Renal cortical epithelial cell (primary cell): ENCODE measurements around the gene CNOT3. TPM values are rescaled to one million over a fixed set of nuclear protein-coding genes. Genes with fewer than 3 reads are reported as not detected.
"Not testable (repeated sequence)": the region's sequence is repeated elsewhere in the genome, so short reads cannot be mapped to it uniquely, and the experiment has no call there.

Experiments
- DNase-seq: peaks from one replicate; pipeline ENCODE4 v3.0.0-alpha.2; 2011; ENCODE audit warnings: low read depth
- total RNA-seq: library from RNA; depleted of rRNA; stranded (reverse); fragments of >200 nt; gene quantifications from 2 replicates; pipeline ENCODE4 v1.2.3, GENCODE V29; 2014

Gene CNOT3
- total RNA-seq, result 8.5 and 50.0 TPM in 2 replicates

GRCh38 chr19:54137699-54138488 is at the start of gene CNOT3:
Gene CNOT3, plus strand, starts transcription at chr19:54137762. Its CDS starts 5,217 bp downstream, at chr19:54142979.
- DNase-seq, result no peak

GRCh38 chr19:54094426-54095000 is 43.0 kb upstream of the CNOT3 start:
- DNase-seq, result no peak

GRCh38 chr19:54095136-54095858 is 42.3 kb upstream of the CNOT3 start:
- no peak for DNase-seq

GRCh38 chr19:54095859-54096616 is 41.5 kb upstream of the CNOT3 start:
- DNase-seq, result not testable (repeated sequence)

- DNase-seq, result peak; percentile 12
Observed at GRCh38 chr19:54096617-54097106, 40.9 kb upstream of the CNOT3 start.

GRCh38 chr19:54099190-54099902 is 38.2 kb upstream of the CNOT3 start:
- DNase-seq, result no peak

- not testable (repeated sequence) for DNase-seq
Observed at GRCh38 chr19:54099903-54100255, 37.7 kb upstream of the CNOT3 start.

GRCh38 chr19:54100561-54100960 is 37.0 kb upstream of the CNOT3 start, which contains the start of gene OSCAR:
Gene OSCAR, minus strand, starts transcription at chr19:54100803. Its CDS starts 11 bp downstream, at chr19:54100792.
- no peak for DNase-seq

- peak; percentile 94 for DNase-seq
Observed at GRCh38 chr19:54102421-54103169, 35.0 kb upstream of the CNOT3 start, which contains the start of gene NDUFA3. Gene NDUFA3, plus strand, starts transcription at chr19:54102855. Its CDS starts 24 bp downstream, at chr19:54102879.

GRCh38 chr19:54104998-54105715 is 32.4 kb upstream of the CNOT3 start:
- no peak for DNase-seq

GRCh38 chr19:54105796-54106195 is 31.8 kb upstream of the CNOT3 start:
- DNase-seq, result no peak

GRCh38 chr19:54106716-54107115 is 30.8 kb upstream of the CNOT3 start:
- DNase-seq, result no peak

- DNase-seq, result no peak
Observed at GRCh38 chr19:54107876-54108490, 29.6 kb upstream of the CNOT3 start.

GRCh38 chr19:54108496-54108895 is 29.1 kb upstream of the CNOT3 start:
- no peak for DNase-seq

GRCh38 chr19:54109651-54110050 is 27.9 kb upstream of the CNOT3 start:
- no peak for DNase-seq

GRCh38 chr19:54114340-54115108 is 23.0 kb upstream of the CNOT3 start:
- DNase-seq, result peak; percentile 11

- DNase-seq, result peak; percentile 92
Observed at GRCh38 chr19:54115109-54116063, 22.2 kb upstream of the CNOT3 start, which contains the start of the genes PRPF31 and TFPT. Gene PRPF31, plus strand, starts transcription at chr19:54115754. Its CDS starts 2,525 bp downstream, at chr19:54118279. Gene TFPT, minus strand, starts transcription at chr19:54115657. Its CDS starts 388 bp downstream, at chr19:54115269.
